Endothelial cell of umbilical vein (primary cell): Measurements from ENCODE around the gene SOHLH1.

Experiments
- EZH2 ChIP-seq: IDR thresholded peaks from 2 replicates; pipeline ENCODE4 v1.6.1; 2012; ENCODE audit warnings: borderline replicate concordance, low read depth, mild to moderate bottlenecking, moderate library complexity, low read length, inconsistent platforms; ENCODE audit not compliant: severe bottlenecking
- FOS ChIP-seq: IDR thresholded peaks from 2 replicates; pipeline ENCODE4 v1.6.1; 2011; ENCODE audit warnings: mild to moderate bottlenecking, low read length, moderate library complexity, borderline replicate concordance; ENCODE audit not compliant: insufficient read depth
- GATA2 ChIP-seq: IDR thresholded peaks from 2 replicates; pipeline ENCODE4 v1.7.0; 2011; ENCODE audit warnings: low read depth, mild to moderate bottlenecking, moderate library complexity, mixed read lengths, low read length; ENCODE audit not compliant: insufficient read length, insufficient read depth
- JUN ChIP-seq: IDR thresholded peaks from 2 replicates; pipeline ENCODE4 v1.6.1; 2011; ENCODE audit warnings: borderline replicate concordance, low read depth; ENCODE audit not compliant: insufficient read length, insufficient read depth
- MYC ChIP-seq: IDR thresholded peaks from one replicate; pipeline ENCODE4 v1.6.1; 2011; ENCODE audit warnings: mild to moderate bottlenecking, low read depth, low read length
- POLR2A ChIP-seq: IDR thresholded peaks from 2 replicates; pipeline ENCODE4 v1.6.1; 2012; ENCODE audit warnings: low read depth, mild to moderate bottlenecking, control low read depth, low read length
- POLR2AphosphoS5 ChIP-seq: IDR thresholded peaks from 2 replicates; pipeline ENCODE4 v1.6.1; 2012; ENCODE audit warnings: low read depth, mild to moderate bottlenecking, control low read depth, low read length, moderate library complexity; ENCODE audit not compliant: insufficient read depth
- TF ChIP-seq, protein P1 (sequence below), 2 donors: IDR thresholded peaks; 1 replicate in 1 of 2; 2 replicates in 1 of 2; pipeline ENCODE4 v1.5.1; 2011; ENCODE audit warnings: low read length in 2 of 2, mild to moderate bottlenecking in 2 of 2, moderate library complexity in 2 of 2, control low read depth in 1 of 2, inconsistent platforms in 1 of 2, low read depth in 1 of 2; ENCODE audit not compliant: insufficient read depth in 1 of 2; ENCODE audit errors: extremely low read depth in 1 of 2
- TF ChIP-seq, protein P2 (sequence below): IDR thresholded peaks from 2 replicates; pipeline ENCODE4 v1.6.1; 2011; ENCODE audit not compliant: insufficient read depth, insufficient read length

DNA sequence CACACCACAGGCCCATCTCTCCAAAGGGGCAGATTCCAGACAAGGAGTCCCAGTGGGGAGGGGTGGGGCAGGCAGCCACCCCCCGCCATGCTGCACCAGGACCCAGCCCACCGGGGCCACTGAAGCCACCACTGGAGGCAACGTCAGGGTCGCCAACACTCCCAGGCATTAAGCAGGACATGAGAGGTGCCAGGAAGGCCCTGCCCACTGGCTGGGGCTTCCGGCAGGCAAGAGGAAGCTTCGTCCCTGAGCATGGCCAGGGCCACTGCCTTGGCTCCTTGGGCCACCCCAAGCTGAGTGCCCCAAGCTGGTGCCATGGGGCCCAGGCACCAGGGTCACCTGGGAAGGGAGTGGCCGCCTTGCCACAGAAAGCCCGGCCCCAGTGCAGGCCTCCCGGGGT is 20.2 kb upstream of the SOHLH1 start:
- TF ChIP-seq EZH2 (no peak), POLR2AphosphoS5 (no peak), FOS (no peak), POLR2A (no peak), MYC (no peak), JUN (no peak), GATA2 (no peak)
- TF ChIP-seq, protein P1, sequence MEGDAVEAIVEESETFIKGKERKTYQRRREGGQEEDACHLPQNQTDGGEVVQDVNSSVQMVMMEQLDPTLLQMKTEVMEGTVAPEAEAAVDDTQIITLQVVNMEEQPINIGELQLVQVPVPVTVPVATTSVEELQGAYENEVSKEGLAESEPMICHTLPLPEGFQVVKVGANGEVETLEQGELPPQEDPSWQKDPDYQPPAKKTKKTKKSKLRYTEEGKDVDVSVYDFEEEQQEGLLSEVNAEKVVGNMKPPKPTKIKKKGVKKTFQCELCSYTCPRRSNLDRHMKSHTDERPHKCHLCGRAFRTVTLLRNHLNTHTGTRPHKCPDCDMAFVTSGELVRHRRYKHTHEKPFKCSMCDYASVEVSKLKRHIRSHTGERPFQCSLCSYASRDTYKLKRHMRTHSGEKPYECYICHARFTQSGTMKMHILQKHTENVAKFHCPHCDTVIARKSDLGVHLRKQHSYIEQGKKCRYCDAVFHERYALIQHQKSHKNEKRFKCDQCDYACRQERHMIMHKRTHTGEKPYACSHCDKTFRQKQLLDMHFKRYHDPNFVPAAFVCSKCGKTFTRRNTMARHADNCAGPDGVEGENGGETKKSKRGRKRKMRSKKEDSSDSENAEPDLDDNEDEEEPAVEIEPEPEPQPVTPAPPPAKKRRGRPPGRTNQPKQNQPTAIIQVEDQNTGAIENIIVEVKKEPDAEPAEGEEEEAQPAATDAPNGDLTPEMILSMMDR (IDR thresholded peaks at IDR 0.05; ENCODE audit: extremely low read depth in 1 of 2, insufficient read depth in 1 of 2, low read depth in 1 of 2, low read length in 2 of 2), result no peak
- TF ChIP-seq, protein P2, sequence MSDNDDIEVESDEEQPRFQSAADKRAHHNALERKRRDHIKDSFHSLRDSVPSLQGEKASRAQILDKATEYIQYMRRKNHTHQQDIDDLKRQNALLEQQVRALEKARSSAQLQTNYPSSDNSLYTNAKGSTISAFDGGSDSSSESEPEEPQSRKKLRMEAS, result no peak
